SHP77 treated with DMSO at 0.1 percent for 48 hours (cell line): Measurements from ENCODE around the gene EMILIN2.

Experiments used
- DNase-seq: peaks from one replicate; lab custom pipeline; 2025; lab: John Stamatoyannopoulos, UW

EMILIN2 gene

DNA sequence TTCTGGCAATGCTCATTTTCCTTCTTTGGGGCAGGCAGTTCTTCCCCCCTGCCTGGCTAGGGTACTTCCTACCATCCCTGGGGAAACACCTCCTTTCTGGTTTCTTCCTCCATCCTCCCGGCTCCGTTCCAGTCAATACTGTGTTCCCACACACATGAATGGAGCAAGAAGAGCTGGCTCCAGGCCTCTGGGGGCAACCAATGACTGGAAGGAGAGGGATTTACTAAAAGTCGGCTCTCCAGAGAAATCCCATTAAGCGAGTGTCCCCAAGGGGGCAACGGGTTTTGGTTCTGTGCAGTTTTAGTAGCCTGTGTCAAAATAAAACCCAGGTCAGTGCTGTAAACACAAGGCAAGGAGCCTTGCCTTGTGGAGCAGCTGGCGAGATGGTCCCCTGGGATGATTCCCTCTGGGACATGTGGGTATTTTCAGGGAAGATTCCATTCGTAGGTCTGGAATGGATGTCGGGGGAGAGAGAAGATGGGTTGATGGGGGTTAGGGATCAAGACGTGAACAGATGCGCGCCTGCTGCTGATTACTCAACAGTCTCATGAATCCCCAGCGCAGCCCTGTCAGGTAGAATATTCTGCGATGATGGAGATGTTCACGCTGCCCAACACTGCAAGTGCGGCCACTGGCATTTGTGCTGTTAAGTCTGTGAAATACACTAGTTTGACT lies 32.0 kb downstream of the EMILIN2 start:
- no peak for DNase-seq

DNA sequence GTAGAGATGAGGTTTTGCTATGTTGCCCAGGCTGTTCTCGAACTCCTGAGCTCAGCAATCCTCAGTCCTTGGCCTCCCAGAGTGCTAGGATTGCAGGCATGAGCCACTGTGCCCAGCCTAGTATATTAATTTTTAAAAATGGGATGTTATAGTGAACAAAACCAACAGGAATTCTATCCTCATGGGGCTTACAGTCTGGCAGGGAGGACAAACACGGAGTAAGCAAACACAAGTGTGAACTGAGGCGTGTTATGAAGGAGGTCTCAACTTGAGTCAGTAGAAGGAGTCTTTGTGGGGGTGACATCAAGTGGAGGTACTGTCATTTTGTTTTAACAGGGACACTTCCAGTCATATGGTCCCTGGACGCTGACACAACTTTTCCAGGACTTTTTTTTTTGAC lies 33.1 kb downstream of the EMILIN2 start:
- no peak for DNase-seq

DNA sequence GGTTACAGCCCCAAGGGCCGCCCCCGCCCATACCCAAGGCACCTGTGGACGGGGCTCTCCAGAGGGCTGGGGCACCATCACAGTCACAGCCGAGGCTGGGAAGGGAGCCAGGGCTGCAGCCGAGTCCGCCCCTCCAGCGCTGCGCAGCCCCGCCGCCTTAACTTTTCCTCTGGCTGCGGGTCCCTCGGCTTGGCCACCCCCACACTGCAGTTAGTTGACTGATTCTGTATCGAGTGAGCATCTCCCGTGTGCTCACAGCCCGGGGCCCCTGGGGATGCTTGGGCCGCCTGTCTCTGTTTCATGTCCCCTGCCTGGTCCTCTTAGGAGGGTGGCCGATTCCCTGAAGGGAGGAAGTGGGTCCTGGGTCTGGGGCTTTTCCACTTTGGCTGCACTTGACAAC lies 33.7 kb downstream of the EMILIN2 start:
- no peak for DNase-seq

DNA sequence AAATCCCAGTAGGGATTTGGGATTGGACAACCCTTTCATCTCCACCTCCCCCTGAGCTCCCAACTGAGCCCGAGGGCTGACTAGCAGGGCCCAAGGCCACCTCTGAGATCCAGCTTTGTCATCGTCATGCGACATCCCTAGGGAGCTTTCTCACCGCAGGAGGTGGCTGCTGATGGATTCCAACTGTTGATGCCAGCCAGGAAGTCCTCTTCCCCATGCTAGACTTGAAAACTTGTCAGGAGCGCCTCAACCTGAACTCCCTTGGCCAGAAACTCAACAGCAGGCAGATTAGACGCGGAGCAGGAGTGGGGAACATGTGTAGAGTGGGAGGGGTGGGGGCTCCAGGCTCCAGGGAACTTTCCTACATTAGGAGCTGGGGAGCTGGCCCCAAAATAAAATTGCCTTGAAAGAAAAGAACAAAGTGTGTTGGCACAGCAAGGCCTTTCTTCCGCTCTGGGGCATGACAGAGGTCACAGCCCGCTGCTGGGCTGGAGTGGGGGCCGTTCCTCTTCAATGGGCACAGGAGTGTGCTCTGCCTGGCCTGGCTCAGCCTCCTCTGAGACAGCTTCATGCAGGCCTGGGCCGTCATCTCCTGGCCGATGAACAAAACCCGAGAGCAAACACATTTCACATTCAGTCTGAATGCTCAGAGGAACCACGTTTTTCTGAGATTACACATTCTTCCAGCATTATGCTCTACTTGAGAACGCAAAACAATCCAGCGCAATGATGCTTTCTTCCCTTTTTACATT lies 34.5 kb downstream of the EMILIN2 start:
- DNase-seq: no peak

DNA sequence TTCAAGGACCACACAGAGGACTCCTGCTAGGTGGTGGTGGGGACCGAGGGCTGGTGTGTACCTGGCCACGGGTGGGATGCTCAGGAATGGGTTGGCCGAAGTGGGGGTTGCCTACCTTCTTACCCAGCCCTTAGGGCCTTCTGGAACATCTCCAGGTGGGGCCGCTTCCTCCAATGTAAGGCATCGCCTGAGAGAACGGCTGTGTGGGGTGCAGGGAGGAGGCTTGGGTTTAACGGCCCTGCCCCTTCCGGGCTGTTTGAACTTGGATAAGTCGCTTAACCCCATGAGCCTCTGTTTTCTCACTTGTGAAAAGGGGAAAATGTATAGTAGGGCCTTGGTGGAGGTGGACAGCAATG lies 35.0 kb downstream of the EMILIN2 start:
- DNase-seq: no peak

DNA sequence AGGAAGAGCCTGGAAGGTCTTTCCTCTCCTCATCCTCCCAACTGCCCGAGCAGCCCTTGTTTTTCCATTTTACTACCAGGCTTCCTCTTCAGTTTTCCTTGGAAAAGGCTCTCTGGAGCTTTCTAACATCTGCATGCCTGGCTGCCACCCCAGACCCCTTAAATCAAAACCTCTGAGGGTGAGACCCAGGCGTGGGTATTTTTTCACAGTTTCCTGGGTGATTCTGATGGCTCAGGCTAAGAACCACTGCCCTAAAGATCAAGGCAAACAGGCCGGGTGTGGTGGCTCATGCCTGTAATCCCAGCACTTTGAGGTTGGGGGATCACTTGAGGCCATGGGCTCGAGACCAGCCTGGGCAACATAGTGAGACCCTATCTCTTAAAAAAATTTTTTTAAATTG lies 35.4 kb downstream of the EMILIN2 start:
- DNase-seq: no peak

DNA sequence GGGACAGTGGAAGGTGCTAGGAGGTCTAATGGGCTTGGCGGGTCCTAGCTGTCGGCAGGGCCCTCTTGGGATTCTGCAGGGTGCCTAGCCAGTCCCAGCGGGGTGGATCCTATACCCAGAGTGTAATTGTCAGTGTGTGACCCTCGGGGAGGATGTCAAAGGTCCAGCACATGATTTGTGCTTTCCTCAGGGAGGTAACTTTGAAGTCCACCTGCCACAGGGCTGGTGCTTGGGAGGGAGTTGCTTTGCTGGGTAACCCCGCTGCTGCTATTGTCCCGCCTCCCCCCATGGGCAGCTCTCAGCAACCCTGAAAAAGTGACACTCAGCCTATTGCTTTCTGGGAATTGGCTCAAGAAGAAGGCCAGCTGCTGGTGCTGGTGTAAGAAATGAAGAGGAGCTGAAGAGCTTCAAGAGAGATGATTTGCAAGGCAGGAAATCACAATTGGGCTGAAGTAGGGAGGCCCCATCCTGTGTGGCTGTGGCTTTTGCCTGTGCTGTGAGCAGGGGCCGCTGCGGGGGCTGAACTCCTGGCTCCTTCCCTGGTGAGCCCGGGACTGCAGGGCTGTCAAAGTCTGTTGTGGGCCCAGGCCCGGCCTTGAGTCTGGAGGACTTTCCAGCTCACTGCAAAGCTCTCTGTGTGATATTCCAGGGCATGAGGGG lies 36.4 kb downstream of the EMILIN2 start:
- DNase-seq: no peak

DNA sequence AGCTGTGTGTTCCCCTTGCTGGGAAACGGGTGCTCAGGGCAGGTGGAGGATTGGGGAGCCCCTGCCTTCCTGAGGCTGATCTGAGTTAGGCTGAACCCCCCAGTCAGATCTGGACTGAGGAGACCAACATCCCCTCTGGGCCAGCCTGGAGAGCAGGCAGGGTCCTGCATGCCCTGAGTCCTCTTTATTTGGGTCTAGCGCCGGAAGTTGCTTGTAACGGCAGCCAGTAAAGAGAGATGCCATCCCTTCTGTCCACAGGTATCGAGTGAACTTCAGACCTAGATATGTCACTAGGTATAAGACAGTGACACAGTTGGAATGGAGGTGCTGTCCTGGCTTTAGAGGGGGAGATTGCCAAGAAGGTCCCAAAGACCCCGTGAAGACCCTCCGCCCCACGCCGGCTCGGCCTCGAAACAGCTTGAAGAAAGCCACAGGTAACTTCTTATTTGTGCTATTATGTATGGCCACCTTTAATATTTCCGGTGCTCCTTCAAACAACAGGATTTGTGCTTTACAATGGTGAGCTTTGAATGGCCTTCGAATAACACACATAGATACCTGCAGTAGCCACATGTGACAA lies 38.0 kb downstream of the EMILIN2 start:
- no peak for DNase-seq

DNA sequence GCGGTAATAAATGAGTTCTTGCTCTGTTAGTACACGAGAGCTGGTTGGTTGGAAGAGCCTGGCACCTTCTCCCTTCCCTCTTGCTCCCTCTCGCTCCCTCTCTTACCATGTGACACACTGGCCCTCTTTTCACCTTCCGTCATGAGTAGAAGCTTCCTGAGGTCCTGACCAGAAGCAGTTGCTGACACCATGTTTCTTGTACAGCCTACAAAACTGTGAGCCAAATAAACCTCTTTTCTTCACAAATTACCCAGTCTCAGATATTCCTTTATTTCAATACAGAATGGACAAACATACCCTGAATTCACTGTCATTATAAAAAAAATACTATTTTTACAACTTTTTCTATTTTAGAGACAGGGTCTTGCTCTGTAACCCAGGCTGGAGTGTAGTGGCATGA lies 40.7 kb downstream of the EMILIN2 start:
- no peak for DNase-seq

DNA sequence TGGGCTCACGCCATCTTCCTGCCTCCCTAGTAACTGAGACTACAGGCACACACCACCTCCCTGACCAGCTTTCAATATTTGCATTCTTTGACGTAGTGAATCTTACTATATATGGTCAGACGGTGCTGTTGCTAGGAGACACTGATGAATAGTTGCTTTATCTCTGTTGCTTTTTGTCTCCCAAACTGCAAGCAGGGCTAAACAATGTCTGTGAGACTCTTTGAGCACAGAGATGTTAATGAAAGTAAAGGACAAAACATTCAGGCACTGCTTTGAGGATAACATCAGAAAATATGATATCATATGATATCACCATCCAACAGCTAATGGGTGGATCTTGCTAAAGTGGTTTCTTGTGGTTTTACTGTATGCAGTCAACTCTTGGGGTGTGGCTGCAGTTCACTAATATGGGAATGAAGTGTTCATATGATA lies 43.0 kb downstream of the EMILIN2 start:
- no peak for DNase-seq

DNA sequence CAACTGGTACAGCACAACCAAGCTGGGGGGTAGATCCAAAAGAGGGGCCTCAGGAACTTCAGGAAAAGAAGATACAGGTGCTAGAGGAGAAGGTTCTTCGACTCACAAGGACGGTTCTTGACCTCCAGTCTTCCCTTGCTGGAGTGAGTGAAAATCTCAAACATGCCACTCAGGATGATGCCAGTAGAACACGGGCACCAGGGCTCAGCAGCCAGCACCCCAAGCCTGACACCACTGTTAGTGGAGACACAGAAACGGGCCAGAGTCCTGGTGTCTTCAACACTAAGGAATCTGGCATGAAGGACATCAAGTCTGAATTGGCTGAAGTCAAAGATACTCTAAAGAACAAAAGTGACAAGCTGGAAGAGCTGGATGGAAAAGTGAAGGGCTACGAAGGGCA lies 43.8 kb downstream of the EMILIN2 start:
- no peak for DNase-seq

DNA sequence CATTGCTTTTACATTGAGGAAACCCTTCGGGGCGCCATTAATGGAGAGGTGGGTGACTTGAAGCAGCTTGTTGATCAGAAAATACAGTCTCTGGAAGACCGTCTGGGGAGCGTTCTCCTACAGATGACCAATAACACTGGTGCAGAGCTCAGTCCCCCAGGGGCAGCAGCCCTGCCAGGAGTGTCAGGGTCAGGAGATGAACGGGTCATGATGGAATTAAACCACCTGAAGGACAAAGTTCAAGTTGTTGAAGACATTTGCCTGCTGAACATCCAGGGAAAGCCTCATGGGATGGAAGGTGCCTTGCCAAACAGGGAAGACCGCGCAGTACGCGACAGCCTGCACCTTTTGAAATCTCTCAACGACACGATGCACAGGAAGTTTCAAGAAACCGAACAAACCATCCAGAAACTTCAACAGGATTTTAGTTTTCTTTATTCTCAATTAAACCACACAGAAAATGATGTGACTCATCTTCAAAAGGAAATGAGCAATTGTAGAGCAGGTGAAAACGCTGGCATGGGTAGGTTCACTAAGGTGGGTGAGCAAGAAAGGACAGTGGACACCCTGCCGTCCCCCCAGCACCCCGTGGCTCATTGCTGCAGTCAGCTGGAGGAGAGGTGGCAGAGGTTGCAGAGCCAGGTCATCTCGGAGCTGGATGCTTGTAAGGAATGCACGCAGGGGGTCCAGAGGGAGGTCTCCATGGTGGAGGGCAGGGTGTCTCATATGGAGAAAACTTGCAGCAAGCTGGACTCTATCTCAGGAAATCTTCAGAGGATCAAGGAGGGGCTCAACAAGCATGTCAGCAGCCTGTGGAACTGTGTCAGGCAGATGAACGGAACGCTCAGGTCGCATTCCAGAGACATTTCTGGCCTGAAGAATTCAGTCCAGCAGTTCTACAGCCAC lies 45.0 kb downstream of the EMILIN2 start:
- DNase-seq: no peak

DNA sequence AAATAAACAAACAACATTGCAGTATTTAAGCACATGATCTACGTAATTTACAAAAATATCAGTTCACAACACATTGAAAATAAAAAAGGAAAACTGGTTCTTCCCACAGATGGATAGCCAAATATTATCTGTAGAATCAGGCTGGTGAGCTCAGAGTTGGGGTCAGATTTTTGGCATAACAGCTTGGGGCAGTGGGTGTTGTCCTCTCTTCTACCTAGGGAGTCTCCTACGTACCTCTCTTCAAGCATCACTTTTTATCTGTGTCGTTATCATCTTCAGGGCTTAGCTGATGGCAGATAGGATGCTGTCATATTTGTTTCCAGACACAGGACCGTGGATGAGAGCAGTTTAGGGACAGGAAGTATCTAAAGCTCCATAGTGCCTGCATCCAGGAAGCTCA lies 46.2 kb downstream of the EMILIN2 start:
- no peak for DNase-seq

DNA sequence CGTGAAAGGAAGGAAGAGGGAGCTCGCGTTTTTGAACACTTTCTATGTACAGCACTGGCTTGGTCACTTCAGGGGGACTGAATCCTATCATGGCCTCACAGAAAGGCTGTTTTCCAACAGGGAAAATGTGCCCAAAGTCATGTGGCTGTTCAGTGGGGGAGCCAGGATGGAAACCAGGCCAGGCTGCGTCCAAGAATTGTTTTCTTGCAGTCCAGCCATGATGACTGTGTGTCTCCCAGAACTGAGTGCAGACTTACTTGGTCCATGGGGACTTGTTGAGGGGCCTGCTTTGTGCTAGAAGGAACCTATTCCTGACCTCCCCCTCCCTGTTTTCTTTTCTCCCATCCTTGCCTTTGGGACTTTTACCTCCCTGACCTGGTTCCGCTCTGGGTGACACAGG lies 46.9 kb downstream of the EMILIN2 start:
- no peak for DNase-seq

DNA sequence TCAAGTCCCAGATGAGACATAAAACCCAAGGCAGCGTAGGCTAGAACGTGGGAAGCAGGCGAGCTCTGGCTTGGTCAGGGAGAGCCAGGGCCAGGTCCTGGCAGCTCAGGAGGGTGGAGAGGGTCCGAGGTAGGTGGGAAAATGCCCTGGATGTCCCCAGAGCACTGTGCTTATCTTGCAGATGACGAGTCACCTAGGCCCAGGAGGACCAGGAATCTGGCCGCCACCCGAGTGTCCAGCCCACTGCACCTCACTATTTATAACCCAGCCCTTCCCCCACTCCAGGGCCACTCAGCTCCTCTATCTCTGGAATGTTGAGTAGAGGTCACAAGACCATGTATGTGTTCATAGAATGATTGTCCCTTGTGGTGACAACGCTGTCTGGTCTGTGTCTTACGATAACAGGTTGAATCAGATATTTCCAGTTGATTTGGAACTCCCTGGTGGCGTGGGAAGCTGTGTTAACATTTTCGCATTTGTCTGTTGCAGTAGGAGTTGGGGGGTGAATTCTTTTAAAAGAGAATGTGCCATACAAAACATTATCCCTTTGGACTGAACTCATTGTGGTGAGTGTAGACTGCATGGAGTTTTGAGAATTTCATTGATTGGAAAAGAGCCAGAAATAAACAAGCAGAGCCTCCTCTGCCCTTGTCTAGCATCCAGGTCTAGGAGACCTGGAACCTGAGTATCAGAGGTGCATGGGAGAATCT lies 47.5 kb downstream of the EMILIN2 start:
- no peak for DNase-seq

DNA sequence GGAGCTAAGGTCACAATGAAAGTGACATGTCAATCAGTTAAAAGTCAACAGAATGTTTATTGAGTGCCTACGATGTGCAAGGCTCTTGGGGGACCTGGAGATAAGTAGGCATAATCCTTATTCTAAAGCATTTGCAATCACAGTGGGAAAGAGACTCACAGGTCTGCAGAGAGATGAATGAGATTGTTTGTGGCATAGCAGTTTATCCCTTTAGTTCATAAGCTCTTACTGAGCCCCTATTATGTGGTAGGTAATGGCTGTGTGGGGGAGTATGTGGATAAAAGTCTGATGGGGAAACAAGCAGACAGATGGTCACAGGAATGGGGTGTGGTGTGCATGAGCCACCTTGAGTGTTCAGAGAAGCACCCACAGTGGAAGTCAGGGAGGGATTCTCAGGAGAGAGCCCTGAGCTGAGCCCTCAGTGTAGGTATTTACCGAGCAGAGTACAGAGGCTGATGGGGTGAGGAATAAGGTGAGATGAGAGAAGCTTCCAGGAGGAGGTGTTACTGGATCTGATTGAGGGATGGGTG lies 48.1 kb downstream of the EMILIN2 start:
- no peak for DNase-seq

DNA sequence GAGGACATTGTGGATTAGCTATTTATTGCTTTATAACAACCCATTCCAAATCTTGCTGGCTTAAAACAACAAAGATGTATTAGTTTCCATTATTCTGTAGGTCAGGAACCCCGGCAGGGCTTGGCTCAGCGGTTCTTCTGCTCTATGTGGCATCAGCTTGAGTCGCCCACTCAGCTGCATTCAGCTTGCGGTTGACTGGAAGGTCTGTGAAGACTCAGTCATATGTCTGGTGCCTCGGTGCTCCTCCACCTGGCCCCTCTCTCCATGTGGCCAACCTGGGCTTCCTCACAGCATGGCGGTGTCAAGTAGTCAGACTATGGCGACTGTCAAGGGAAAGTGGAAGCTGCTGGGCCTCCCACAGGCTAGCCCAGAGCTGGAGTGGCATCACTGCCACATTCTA lies 48.6 kb downstream of the EMILIN2 start:
- no peak for DNase-seq

DNA sequence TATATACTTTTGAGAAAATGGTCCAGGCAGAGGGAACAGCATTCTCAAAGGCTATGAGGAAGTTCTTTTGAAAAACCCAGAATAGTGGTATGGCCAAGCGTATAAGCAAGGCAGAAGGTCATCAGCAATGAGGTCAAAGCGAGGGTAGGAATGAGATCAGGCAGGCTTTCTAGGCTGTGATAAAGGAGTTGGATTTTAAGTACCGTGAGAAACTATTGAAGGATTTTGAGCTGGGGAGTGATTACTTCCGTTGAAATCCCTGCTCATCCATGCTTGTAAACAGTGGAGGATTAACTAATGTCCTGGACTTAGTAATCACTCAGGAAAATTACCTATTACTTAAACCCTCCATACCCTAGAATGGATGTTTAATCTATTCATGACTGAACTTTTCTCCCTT lies 50.2 kb downstream of the EMILIN2 start:
- DNase-seq: no peak

DNA sequence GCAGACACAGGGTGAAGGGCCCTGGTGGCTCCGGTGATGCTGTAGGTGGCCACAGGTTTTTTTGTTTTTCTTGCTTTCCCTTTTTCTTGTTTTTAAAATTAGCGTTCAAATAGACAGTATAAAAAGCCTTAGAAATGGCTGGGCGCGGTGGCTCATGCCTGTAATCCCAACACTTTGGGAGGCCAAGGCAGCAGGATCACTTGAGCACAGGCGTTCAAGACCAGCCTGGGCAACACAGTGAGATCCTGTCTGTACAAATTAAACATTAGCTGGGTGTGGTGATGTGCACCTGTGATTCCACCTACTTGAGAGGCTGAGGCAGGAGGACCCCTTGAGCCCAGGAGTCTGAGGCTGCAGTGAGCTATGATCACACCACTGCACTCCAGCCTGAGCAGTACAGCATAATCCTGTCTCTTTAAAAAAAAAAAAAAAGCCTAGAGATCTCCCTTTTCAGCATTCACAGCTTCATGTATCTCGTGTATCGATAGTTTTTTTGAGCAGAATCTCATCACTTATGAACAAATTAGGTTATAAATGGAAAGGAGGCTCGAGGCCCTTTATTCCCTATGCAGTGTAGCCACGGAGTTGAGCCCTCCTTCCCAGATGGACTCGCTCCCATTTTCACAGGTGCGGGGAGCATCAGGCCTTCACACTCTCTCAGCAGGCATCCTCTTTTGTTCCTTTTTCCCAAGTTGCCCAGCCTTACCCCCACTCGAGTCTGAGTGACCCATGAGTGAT lies 50.8 kb downstream of the EMILIN2 start:
- DNase-seq: no peak

DNA sequence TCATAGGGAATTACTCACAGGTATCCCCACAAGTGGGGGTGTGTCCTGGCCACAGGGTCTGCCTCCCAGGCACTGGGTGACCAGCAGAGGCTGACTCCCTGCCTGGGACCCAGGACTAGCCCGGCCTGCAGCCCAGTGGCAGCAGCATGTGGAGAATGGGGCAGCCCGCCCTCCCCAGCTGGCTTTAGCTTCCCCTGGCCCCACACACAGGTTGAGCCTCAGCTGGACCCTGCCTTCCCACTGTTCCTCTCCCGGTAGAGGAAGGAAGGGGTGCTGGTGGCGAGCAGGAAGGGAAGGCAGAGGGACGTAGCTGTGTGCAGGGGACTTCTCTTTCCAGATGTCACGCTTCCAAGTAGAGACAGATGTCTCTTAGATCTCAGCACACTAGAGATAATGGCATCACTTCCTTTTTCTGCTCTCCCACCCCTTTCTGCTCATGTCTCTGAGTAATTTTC lies 51.4 kb downstream of the EMILIN2 start:
- DNase-seq: no peak
